ENCODE data around the gene CATSPERE. TPM values are rescaled to one million over a fixed set of nuclear protein-coding genes. Genes with fewer than 3 reads are reported as not detected.

The CATSPERE gene
- total RNA-seq: 0.93 and 1.1 TPM in 2 replicates

DNA sequence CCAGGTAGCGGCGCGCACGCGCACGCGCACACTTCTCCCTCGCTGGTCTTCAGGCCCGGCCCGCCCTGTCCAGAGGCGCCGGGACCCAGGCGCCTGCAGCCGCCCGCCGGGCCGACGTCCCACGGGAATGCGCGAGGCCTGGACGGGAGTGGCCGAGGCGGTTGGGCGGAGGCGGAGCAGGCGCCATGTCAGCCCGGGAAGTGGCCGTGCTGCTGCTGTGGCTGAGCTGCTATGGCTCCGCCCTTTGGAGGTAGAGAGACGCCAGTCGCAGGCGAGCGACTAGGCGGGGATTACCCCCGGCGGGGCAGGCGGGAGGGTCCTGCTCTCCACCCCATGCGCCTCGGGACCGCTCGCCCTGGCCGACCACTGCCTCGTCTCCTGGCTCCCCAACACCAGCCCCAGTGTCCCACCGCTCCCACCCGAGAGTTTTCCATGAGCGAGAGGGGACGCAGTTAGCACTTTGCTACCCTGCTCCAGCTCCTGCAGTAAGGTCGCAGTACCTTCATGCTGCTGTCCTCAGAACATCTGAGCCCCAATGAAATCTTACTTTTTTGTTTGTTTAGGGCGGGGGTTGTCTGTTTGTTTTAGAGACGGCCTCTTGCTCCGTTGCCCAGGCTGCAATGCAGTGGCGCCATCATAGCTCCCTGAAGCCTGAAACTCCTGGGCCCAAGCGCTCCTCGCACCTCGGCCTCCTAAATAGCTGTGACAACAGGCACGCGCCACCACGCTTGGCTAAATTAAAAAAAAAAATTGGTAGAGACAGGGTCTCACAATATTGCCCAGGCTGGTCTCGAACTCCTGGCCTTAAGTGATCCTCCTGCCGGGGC is at the start of gene CATSPERE:
TSS of gene CATSPERE (plus strand) at position 29 of the 827 bp plus-strand sequence. CDS start at position 186, 157 bp downstream.

DNA sequence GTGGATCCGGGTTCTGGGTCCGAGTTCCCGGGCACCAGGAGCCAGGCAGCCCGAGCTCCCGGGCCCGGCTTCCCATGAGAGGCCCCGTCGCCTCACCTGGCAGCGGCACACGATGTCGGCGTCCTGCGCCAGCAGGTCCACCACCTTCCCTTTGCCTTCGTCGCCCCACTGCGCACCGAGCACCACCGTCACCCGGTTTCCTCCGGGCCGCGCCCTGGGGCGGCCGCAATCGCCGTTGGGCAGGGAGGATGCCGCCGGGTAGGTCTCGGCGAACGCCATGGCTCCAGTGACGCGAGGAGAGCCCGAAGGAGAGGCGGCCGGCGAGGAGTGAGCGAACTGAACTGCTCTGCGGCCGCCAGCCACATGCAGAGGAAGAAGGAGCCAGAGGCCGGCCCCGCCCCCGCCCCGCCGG is 9.5 kb upstream of the CATSPERE start, which contains the start of gene ADSS2:
TSS of gene ADSS2 (minus strand) at position 371 of the 412 bp plus-strand sequence. CDS start at position 279, 92 bp downstream.

GRCh38 chr1:244652623-244653438 is 191.8 kb downstream of the CATSPERE start, which contains the start of gene DESI2:
TSS of gene DESI2 (plus strand) at chr1:244653126. CDS start at chr1:244653314, 188 bp downstream.

Small RNA genes lying within 50 kb of the gene (small RNA-seq; reads per million reads assigned to genes)
- not detected for gene CYCSP5

Other genes starting within 250 kb of the CATSPERE start
- gene ADSS2, start 9.4 kb upstream of the CATSPERE start, total RNA-seq: 160 and 165 TPM in 2 replicates
- 67.2 and 80.8 TPM in 2 replicates for gene DESI2, start 191.9 kb downstream of the CATSPERE start, total RNA-seq